Type B pancreatic cell (in vitro differentiated cells): ENCODE data around the gene FAM187B. TPM values are rescaled to one million over a fixed set of nuclear protein-coding genes. Genes with fewer than 3 reads are reported as not detected.

Experiments used
- DNase-seq: peaks from one replicate; pipeline ENCODE4 v3.0.0; 2021; ENCODE audit warnings: mixed read lengths; ENCODE audit not compliant: unreplicated experiment; ENCODE audit errors: extremely low spot score
- H3K27ac Mint-ChIP-seq: 2 replicates; pipeline ENCODE4 v1.8.0; 2021; ENCODE audit warnings: mild to moderate bottlenecking, mixed read lengths
- H3K27me3 Mint-ChIP-seq: 2 replicates; pipeline ENCODE4 v1.8.0; 2021; ENCODE audit warnings: mixed read lengths
- H3K36me3 Mint-ChIP-seq: 2 replicates; pipeline ENCODE4 v1.8.0; 2021; ENCODE audit warnings: mixed read lengths
- H3K4me1 Mint-ChIP-seq: one replicate; pipeline ENCODE4 v1.8.0; 2021; ENCODE audit warnings: mixed read lengths; ENCODE audit not compliant: unreplicated experiment
- H3K4me3 Mint-ChIP-seq: 2 replicates; pipeline ENCODE4 v1.8.0; 2021; ENCODE audit warnings: mild to moderate bottlenecking, mixed read lengths
- H3K9me3 Mint-ChIP-seq: 2 replicates; pipeline ENCODE4 v1.8.0; 2021; ENCODE audit warnings: mixed read lengths
- CTCF ChIP-seq: fragments of 200-600 bp; sonication (generic); conservative IDR thresholded peaks from 2 replicates; pipeline ENCODE4 v1.5.0; 2021; ENCODE audit warnings: antibody characterized with exemption, mild to moderate bottlenecking
- long read RNA-seq: library from polyadenylated mRNA; unstranded; transcript quantifications from one replicate; pipeline ENCODE4 v2.0.0, GENCODE V29; 2020
- total RNA-seq: library from RNA; stranded (reverse); gene quantifications from 2 replicates; pipeline ENCODE4 v1.2.1, GENCODE V29; 2021; ENCODE audit warnings: low replicate concordance

The FAM187B gene
- total RNA-seq = not detected in 2 replicates
- long read RNA-seq = 0 reads

GRCh38 chr19:35228177-35228930 lies at the start of gene FAM187B:
Gene FAM187B, minus strand, starts transcription at chr19:35228739. Its CDS starts 59 bp downstream, at chr19:35228680.
- Mint-ChIP-seq H3K9me3 (no peaks in the 10 kb centered on the region), H3K36me3 (no peaks in the 10 kb centered on the region), H3K4me1 (no peaks in the 10 kb centered on the region), H3K27me3 (no peaks in the 10 kb centered on the region), H3K4me3 (no peak within 1 kb of the TSS), H3K27ac (no peak within 1 kb of the TSS)
- peak; percentile 27 for DNase-seq
- no peak for TF ChIP-seq CTCF

GRCh38 chr19:35276706-35277281 lies 48.3 kb upstream of the FAM187B start:
- H3K4me3 Mint-ChIP-seq = no peak overlapping the region
- DNase-seq = no peak
- peaks cover 11% of the 10 kb centered on the region for H3K36me3 Mint-ChIP-seq
- no peaks in the 10 kb centered on the region for H3K27me3 Mint-ChIP-seq
- TF ChIP-seq CTCF = no peak
- H3K9me3 Mint-ChIP-seq = no peaks in the 10 kb centered on the region
- H3K27ac Mint-ChIP-seq = no peak overlapping the region
- H3K4me1 Mint-ChIP-seq = peaks cover 8% of the 10 kb centered on the region

GRCh38 chr19:35274323-35274722 lies 45.8 kb upstream of the FAM187B start:
- TF ChIP-seq CTCF = no peak
- H3K4me3 Mint-ChIP-seq = no peak overlapping the region
- H3K4me1 Mint-ChIP-seq = peaks cover 5% of the 10 kb centered on the region
- no peaks in the 10 kb centered on the region for H3K9me3 Mint-ChIP-seq
- no peak for DNase-seq
- peak overlapping the region; percentile 16 for H3K27ac Mint-ChIP-seq
- H3K36me3 Mint-ChIP-seq = peaks cover 15% of the 10 kb centered on the region
- no peaks in the 10 kb centered on the region for H3K27me3 Mint-ChIP-seq

- TF ChIP-seq CTCF = no peak
- H3K4me1 Mint-ChIP-seq = peaks cover 5% of the 10 kb centered on the region
- H3K4me3 Mint-ChIP-seq = peak overlapping the region; percentile 60
- H3K9me3 Mint-ChIP-seq = no peaks in the 10 kb centered on the region
- no peak overlapping the region for H3K27ac Mint-ChIP-seq
- no peak for DNase-seq
- peaks cover 15% of the 10 kb centered on the region for H3K36me3 Mint-ChIP-seq
- H3K27me3 Mint-ChIP-seq = no peaks in the 10 kb centered on the region
Observed at GRCh38 chr19:35273686-35274259, 45.2 kb upstream of the FAM187B start.

GRCh38 chr19:35272954-35273649 lies 44.6 kb upstream of the FAM187B start:
- no peak overlapping the region for H3K27ac Mint-ChIP-seq
- H3K27me3 Mint-ChIP-seq = no peaks in the 10 kb centered on the region
- DNase-seq = no peak
- peak overlapping the region; percentile 39 for H3K4me3 Mint-ChIP-seq
- H3K4me1 Mint-ChIP-seq = peaks cover 5% of the 10 kb centered on the region
- peaks cover 15% of the 10 kb centered on the region for H3K36me3 Mint-ChIP-seq
- no peaks in the 10 kb centered on the region for H3K9me3 Mint-ChIP-seq
- TF ChIP-seq CTCF = no peak
